H1 (cell line): ENCODE data around the gene PLEKHH2. TPM values are rescaled to one million over a fixed set of nuclear protein-coding genes. Genes with fewer than 3 reads are reported as not detected.
A peak's percentile ranks its signal among the peaks of the same experiment; 100 is the strongest.

Source experiments
- CTCF ChIA-PET: fragments of 300-600 bp; sonication (Branson Sonifier 250); formaldehyde crosslinking; loops from one replicate; lab custom pipeline; 2021; ENCODE audit not compliant: partially characterized antibody; lab: Charles Lee
- POLR2A ChIA-PET: fragments of 300-600 bp; sonication (Branson Sonifier 250); formaldehyde crosslinking; loops from one replicate; lab custom pipeline; 2021; ENCODE audit warnings: inconsistent platforms; ENCODE audit not compliant: partially characterized antibody; lab: Charles Lee
- DNase-seq, 2 experiments: peaks; one replicate each; pipeline versions ENCODE4 v3.0.0 to v3.0.0-alpha.2; 2010 to 2022; ENCODE audit warnings: low spot score in 2 of 2, low read depth in 1 of 2, mixed read lengths in 1 of 2
- FAIRE-seq: peaks from 2 replicates; lab custom pipeline; 2011; peaks lifted over from hg19 to GRCh38; lab: Jason Lieb, UNC
- H2AFZ ChIP-seq: 2 replicates; pipeline ENCODE4 v1.8.1; 2012; ENCODE audit warnings: low read length, inconsistent platforms
- H2AK5ac ChIP-seq: 2 replicates; pipeline ENCODE4 v1.6.1; 2013; ENCODE audit warnings: low read depth, low read length
- H2BK120ac ChIP-seq: replicated peaks from 2 replicates; pipeline ENCODE3; 2013; ENCODE audit warnings: low read depth, low read length, inconsistent platforms
- H2BK12ac ChIP-seq: 2 replicates; pipeline ENCODE4 v1.6.1; 2013; ENCODE audit warnings: low read depth, low read length
- H2BK15ac ChIP-seq: 2 replicates; pipeline ENCODE4 v1.6.1; 2013; ENCODE audit warnings: low read length
- H2BK20ac ChIP-seq: 2 replicates; pipeline ENCODE4 v1.6.1; 2013; ENCODE audit warnings: low read length
- H2BK5ac ChIP-seq: 2 replicates; pipeline ENCODE4 v1.6.1; 2013; ENCODE audit warnings: low read depth, low read length
- H3K14ac ChIP-seq: 2 replicates; pipeline ENCODE4 v1.6.1; 2013; ENCODE audit warnings: inconsistent platforms; ENCODE audit not compliant: insufficient read length
- H3K18ac ChIP-seq: 2 replicates; pipeline ENCODE4 v1.6.1; 2013; ENCODE audit warnings: low read length; ENCODE audit errors: extremely low read depth
- H3K23ac ChIP-seq: 2 replicates; pipeline ENCODE4 v1.6.1; 2013; ENCODE audit warnings: inconsistent platforms; ENCODE audit not compliant: insufficient read length
- H3K23me2 ChIP-seq: 2 replicates; pipeline ENCODE4 v1.6.1; 2013; ENCODE audit warnings: low read depth, low read length
- H3K27ac ChIP-seq: 2 replicates; pipeline ENCODE4 v1.6.1; 2011; ENCODE audit warnings: low read depth, low read length, inconsistent platforms
- H3K27me3 ChIP-seq, 4 experiments: replicated peaks in 1 of 4; 1 replicate in 1 of 4; 2 replicates in 3 of 4; pipeline versions ENCODE4 v1.6.1 to v1.8.1; 2011 to 2013; ENCODE audit warnings: low read length in 3 of 4, mild to moderate bottlenecking in 3 of 4, inconsistent platforms in 2 of 4, mixed read lengths in 2 of 4, moderate library complexity in 1 of 4; ENCODE audit not compliant: control insufficient read depth in 3 of 4, insufficient read depth in 3 of 4; ENCODE audit errors: extremely low read depth in 1 of 4
- H3K36me3 ChIP-seq, 4 experiments: 2 replicates each; pipeline versions ENCODE4 v1.6.1 to v1.8.1; 2011 to 2013; ENCODE audit warnings: mild to moderate bottlenecking in 4 of 4, low read length in 3 of 4, moderate library complexity in 2 of 4, control low read depth in 1 of 4, inconsistent platforms in 1 of 4; ENCODE audit not compliant: insufficient read depth in 4 of 4, control insufficient read depth in 2 of 4
- H3K4ac ChIP-seq: replicated peaks from 2 replicates; pipeline ENCODE3; 2013; ENCODE audit warnings: low read length, low read depth, mixed read lengths, inconsistent platforms; ENCODE audit not compliant: insufficient read length
- H3K4me1 ChIP-seq, 4 experiments: replicated peaks in 1 of 4; 1 replicate in 1 of 4; 2 replicates in 3 of 4; pipeline versions ENCODE4 v1.6.1 to v1.8.1; 2011 to 2013; ENCODE audit warnings: low read length in 3 of 4, inconsistent platforms in 2 of 4, mixed read lengths in 1 of 4; ENCODE audit not compliant: insufficient read depth in 4 of 4, control insufficient read depth in 3 of 4
- H3K4me2 ChIP-seq, 2 experiments: 2 replicates each; pipeline versions ENCODE4 v1.6.1 to v1.8.1; 2011 to 2013; ENCODE audit warnings: low read depth in 2 of 2, low read length in 2 of 2, control low read depth in 1 of 2, inconsistent platforms in 1 of 2, mild to moderate bottlenecking in 1 of 2; ENCODE audit not compliant: insufficient read depth in 1 of 2
- H3K4me3 ChIP-seq, 4 experiments: fragments of 200-600, 300-600 bp in 1 of 4; sonication (generic), shearing (Covaris generic), sonication (Bioruptor Twin) in 1 of 4; 2 replicates each; pipeline versions ENCODE4 v1.5.1 to v1.8.1; 2011 to 2016; ENCODE audit warnings: low read length in 4 of 4, low read depth in 3 of 4, control low read depth in 2 of 4, inconsistent platforms in 2 of 4, mild to moderate bottlenecking in 2 of 4, mixed read lengths in 1 of 4, moderate library complexity in 1 of 4; ENCODE audit not compliant: insufficient read depth in 2 of 4; ENCODE audit errors: extremely low read depth in 1 of 4
- H3K56ac ChIP-seq: replicated peaks from 2 replicates; pipeline ENCODE3; 2013; ENCODE audit warnings: low read depth, mild to moderate bottlenecking, mixed read lengths, low read length, inconsistent platforms; ENCODE audit not compliant: insufficient read length
- H3K79me1 ChIP-seq: 2 replicates; pipeline ENCODE4 v1.6.1; 2013; ENCODE audit warnings: low read depth, low read length, control low read depth
- H3K79me2 ChIP-seq, 2 experiments: 2 replicates each; pipeline versions ENCODE4 v1.6.1 to v1.8.1; 2012 to 2013; ENCODE audit warnings: low read length in 2 of 2, mild to moderate bottlenecking in 2 of 2, inconsistent platforms in 1 of 2; ENCODE audit not compliant: insufficient read depth in 2 of 2, control insufficient read depth in 1 of 2
- H3K9ac ChIP-seq, 4 experiments: replicated peaks in 1 of 4; 1 replicate in 1 of 4; 2 replicates in 3 of 4; pipeline versions ENCODE4 v1.6.1 to v1.8.1; 2011 to 2013; ENCODE audit warnings: low read depth in 3 of 4, low read length in 3 of 4, control low read depth in 2 of 4, mild to moderate bottlenecking in 2 of 4, moderate library complexity in 2 of 4, inconsistent platforms in 1 of 4; ENCODE audit errors: extremely low read depth in 1 of 4
- H3K9me3 ChIP-seq, 2 experiments: 2 replicates each; pipeline versions ENCODE4 v1.6.1 to v1.8.1; 2012 to 2013; ENCODE audit warnings: mild to moderate bottlenecking in 2 of 2, moderate library complexity in 2 of 2, control low read depth in 1 of 2, inconsistent platforms in 1 of 2, low read depth in 1 of 2, low read length in 1 of 2, mixed read lengths in 1 of 2; ENCODE audit not compliant: insufficient read depth in 2 of 2
- H4K20me1 ChIP-seq, 2 experiments: replicated peaks in 1 of 2; 2 replicates each; pipeline versions ENCODE3 to v1.8.1; 2011 to 2013; ENCODE audit warnings: inconsistent platforms in 2 of 2, low read length in 2 of 2, mild to moderate bottlenecking in 1 of 2; ENCODE audit not compliant: insufficient read depth in 2 of 2, control insufficient read depth in 1 of 2
- H4K5ac ChIP-seq: 2 replicates; pipeline ENCODE4 v1.6.1; 2013; ENCODE audit warnings: low read length, low read depth, mixed read lengths, inconsistent platforms; ENCODE audit not compliant: insufficient read length
- H4K8ac ChIP-seq: 2 replicates; pipeline ENCODE4 v1.8.0; 2013; ENCODE audit warnings: mild to moderate bottlenecking, moderate library complexity, low read length, inconsistent platforms; ENCODE audit not compliant: insufficient read depth; ENCODE audit errors: extremely low read depth
- H4K91ac ChIP-seq: replicated peaks from 2 replicates; pipeline ENCODE3; 2013; ENCODE audit warnings: low read length, mixed read lengths, inconsistent platforms; ENCODE audit not compliant: insufficient read length
- CBX5 ChIP-seq: fragments of 300-800, 300-1000 bp; sonication (generic); IDR thresholded peaks from 2 replicates; pipeline ENCODE4 v1.7.1; 2016; ENCODE audit warnings: antibody characterized with exemption, low read length, low read depth
- CTCF ChIP-seq, 3 experiments: IDR thresholded peaks; 1 replicate in 2 of 3; 2 replicates in 1 of 3; pipeline versions ENCODE4 v1.5.1 to v1.6.1; 2011; ENCODE audit warnings: low read length in 3 of 3, mild to moderate bottlenecking in 3 of 3, inconsistent platforms in 2 of 3, low read depth in 1 of 3, moderate library complexity in 1 of 3; ENCODE audit not compliant: insufficient read depth in 1 of 3; ENCODE audit errors: control extremely low read depth in 1 of 3
- GABPA ChIP-seq: IDR thresholded peaks from 2 replicates; pipeline ENCODE4 v1.6.1; 2011; ENCODE audit warnings: mild to moderate bottlenecking, low read length, moderate library complexity, borderline replicate concordance; ENCODE audit not compliant: insufficient read depth
- KDM4A ChIP-seq: IDR thresholded peaks from one replicate; pipeline ENCODE4 v1.7.1; 2012; ENCODE audit warnings: low read depth, mild to moderate bottlenecking, moderate library complexity, low read length, inconsistent platforms; ENCODE audit not compliant: severe bottlenecking
- KDM5A ChIP-seq: fragments of 200-600 bp; IDR thresholded peaks from 2 replicates; pipeline ENCODE4 v1.7.1; 2012; ENCODE audit warnings: mild to moderate bottlenecking, low read length, inconsistent platforms, mixed read lengths
- NANOG ChIP-seq: IDR thresholded peaks from 2 replicates; pipeline ENCODE4 v1.6.1; 2011; ENCODE audit warnings: low read length, low read depth, mild to moderate bottlenecking, inconsistent platforms; ENCODE audit not compliant: insufficient read depth, poor library complexity, severe bottlenecking
- POLR2A ChIP-seq, 2 experiments: IDR thresholded peaks; 1 replicate in 1 of 2; 2 replicates in 1 of 2; pipeline ENCODE4 v1.6.1; 2011; ENCODE audit warnings: low read depth in 2 of 2, low read length in 2 of 2, mild to moderate bottlenecking in 2 of 2; ENCODE audit errors: control extremely low read depth in 1 of 2
- SP1 ChIP-seq: IDR thresholded peaks from 2 replicates; pipeline ENCODE4 v1.6.1; 2011; ENCODE audit warnings: low read depth, low read length
- SP2 ChIP-seq: IDR thresholded peaks from 2 replicates; pipeline ENCODE4 v1.6.1; 2012; ENCODE audit warnings: mild to moderate bottlenecking, low read length, inconsistent platforms
- WGBS, 2 experiments: shearing (Covaris generic) in 1 of 2; methylation state at CpG; one replicate each; pipeline versions ENCODE4 v1.1.6 to v1.1.7; 2013 to 2015; ENCODE audit warnings: low lambda C conversion rate in 2 of 2, mixed read lengths in 2 of 2, inconsistent platforms in 1 of 2, low coverage in 1 of 2, missing lambda C conversion rate in 1 of 2; ENCODE audit not compliant: insufficient replicate concordance in 2 of 2, insufficient coverage in 1 of 2, insufficient read length in 1 of 2; ENCODE audit errors: extremely low coverage in 1 of 2, missing lambda C conversion rate in 1 of 2; 5-methylcytosine and 5-hydroxymethylcytosine counted together
- polyA plus RNA-seq, 7 experiments: library from polyadenylated mRNA; depleted of rRNA in 3 of 7; stranded (reverse) in 5 of 7; unstranded in 2 of 7; fragments of >200 nt in 5 of 7; fragments of 200-250 nt in 2 of 7; gene quantifications; 1 replicate in 5 of 7; 2 replicates in 1 of 7; 4 replicates in 1 of 7; pipeline versions ENCODE4 v1.2.1 to v1.2.3, GENCODE V29; 2011 to 2013; ENCODE audit warnings: missing spikeins in 2 of 7, mixed read lengths in 2 of 7
- total RNA-seq: library from RNA; stranded (reverse); fragmentation: NEBNext Ultra II Directional; extraction: Animal tissue kit (Norgen Biotek cat#: 25700); gene quantifications from 2 replicates; pipeline ENCODE4 v1.2.1, GENCODE V29; 2021

Gene PLEKHH2
- total and polyA plus RNA-seq, 2 of the 8 experiments (the other 6 are each of a cell fraction or from before 2014, with no cell fraction given), result 2.2 to 5.0 TPM

DNA sequence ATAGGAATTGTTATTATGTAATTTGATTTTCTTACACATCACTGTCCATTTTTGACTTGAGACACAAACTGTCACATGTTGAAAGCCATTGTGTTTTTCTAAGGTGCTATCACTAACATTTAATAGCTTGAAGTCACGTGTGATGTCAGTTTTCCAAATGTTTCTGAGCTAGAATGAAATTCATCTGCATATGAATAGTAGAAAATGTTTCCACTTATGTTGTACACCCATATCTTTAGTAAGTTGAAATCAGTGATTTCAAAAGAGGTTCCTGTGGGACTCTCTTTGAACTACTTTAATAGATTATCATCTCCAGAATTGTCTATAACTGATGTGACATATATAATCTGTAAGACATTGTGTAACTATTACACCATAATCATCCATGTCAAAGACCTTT is 173.8 kb downstream of the PLEKHH2 start:
- Histone ChIP-seq H2BK15ac (no peak overlapping the region), H3K56ac (no peak overlapping the region), H2BK12ac (no peak overlapping the region), H2AK5ac (no peak overlapping the region), H3K27ac (no peak overlapping the region), H3K9me3 (no peaks in the 10 kb centered on the region), H2AFZ (no peak overlapping the region), H3K4me1 (no peaks in the 10 kb centered on the region), H2BK20ac (no peak overlapping the region), H3K4me3 (no peak overlapping the region), H4K20me1 (no peaks in the 10 kb centered on the region), H4K8ac (no peak overlapping the region), H3K9ac (peak overlapping the region in 1 of 4 experiments; percentile 13; a peak in 1 of 7 replicates), H3K79me2 (no peaks in the 10 kb centered on the region), H3K27me3 (no peaks in the 10 kb centered on the region), H3K4me2 (no peak overlapping the region), H4K91ac (no peak overlapping the region), H3K4ac (no peak overlapping the region), H2BK5ac (no peak overlapping the region), H3K14ac (no peak overlapping the region), H3K23me2 (no peaks in the 10 kb centered on the region), H4K5ac (no peak overlapping the region), H3K18ac (no peak overlapping the region), H3K23ac (no peak overlapping the region), H2BK120ac (no peak overlapping the region), H3K36me3 (no peaks in the 10 kb centered on the region), H3K79me1 (no peaks in the 10 kb centered on the region)
- POLR2A ChIA-PET, result no interaction called here
- FAIRE-seq (no peak), DNase-seq (no peak)
- 80% methylated on average over 1 of the region's 1 CpG; no CpG with 5 or more reads in 1 of the 2 experiments for WGBS, 2 experiments
- CTCF ChIA-PET, result interaction anchor here (0.9 kb wide), 1 partner anchor 87 kb away, joined by 3 read pairs; no protein-coding TSS in a partner anchor
- TF ChIP-seq SP2, result no peak
- no peak for TF ChIP-seq KDM5A
- no peak for TF ChIP-seq POLR2A (IDR thresholded peaks at IDR 0.05; ENCODE audit: control extremely low read depth in 1 of 2, low read depth in 2 of 2, low read length in 2 of 2)
- TF ChIP-seq NANOG, result no peak
- TF ChIP-seq KDM4A, result no peak
- no peak for TF ChIP-seq CBX5
- TF ChIP-seq SP1, result no peak
- TF ChIP-seq CTCF (IDR thresholded peaks at IDR 0.05; ENCODE audit: control extremely low read depth in 1 of 3, insufficient read depth in 1 of 3, low read depth in 1 of 3, low read length in 3 of 3), result no peak
- TF ChIP-seq GABPA, result no peak
